T-helper 1 cell treated with Interleukin-12 subunit alpha and Interleukin-12 subunit beta and Interleukin-4 antibody, amounts not matched to agents 30 ng/mL and 1 ng/mL, for 36 hours (primary cell): ENCODE results near the gene UGT1A3. TPM values are rescaled to one million over a fixed set of nuclear protein-coding genes. Genes with fewer than 3 reads are reported as not detected.
"Not testable (repeated sequence)": the region's sequence is repeated elsewhere in the genome, so short reads cannot be mapped to it uniquely, and the experiment has no call there.

Experiments used
- intact Hi-C: fragments of 100-400 bp; cut with micrococcal nuclease; formaldehyde crosslinking; loops from one replicate; pipeline ENCODE4 v1.15.1; 2024
- total RNA-seq: library from RNA; stranded (reverse); gene quantifications from 2 replicates; pipeline ENCODE4 v1.2.3, GENCODE V29; 2022

UGT1A3 gene
- total RNA-seq, 1 donor from 2014 or later = not detected

- intact Hi-C loops = no loop called here
Measured at GRCh38 chr2:233707940-233708644, 20.8 kb upstream of the UGT1A3 start.

GRCh38 chr2:233708942-233709341, 19.9 kb upstream of the UGT1A3 start:
- intact Hi-C loops = no loop called here

GRCh38 chr2:233711312-233712008, 17.4 kb upstream of the UGT1A3 start:
- intact Hi-C loops = loop anchor here (1.0 to 2.0 kb wide), 2 partner anchors 269 to 307 kb away; no protein-coding TSS in a partner anchor

- intact Hi-C loops = no loop called here
Measured at GRCh38 chr2:233712611-233713261, 16.1 kb upstream of the UGT1A3 start, which contains the start of gene UGT1A5. UGT1A5 (plus strand) TSS chr2:233712907; CDS start chr2:233712992, 85 bp downstream.

- intact Hi-C loops = no loop called here
Measured at GRCh38 chr2:233713262-233713615, 15.6 kb upstream of the UGT1A3 start.

- intact Hi-C loops = no loop called here
Measured at GRCh38 chr2:233714121-233714520, 14.7 kb upstream of the UGT1A3 start.

GRCh38 chr2:233718552-233718951, 10.3 kb upstream of the UGT1A3 start, which contains the start of gene UGT1A4:
UGT1A4 (plus strand) TSS chr2:233718736; CDS start chr2:233718821, 85 bp downstream.
- intact Hi-C loops = no loop called here

- intact Hi-C loops = not testable (repeated sequence)
Measured at GRCh38 chr2:233736868-233737653, 8.2 kb downstream of the UGT1A3 start.

- intact Hi-C loops = no loop called here
Measured at GRCh38 chr2:233740870-233741269, 12.0 kb downstream of the UGT1A3 start.

GRCh38 chr2:233743464-233744259, 14.8 kb downstream of the UGT1A3 start:
- intact Hi-C loops = no loop called here

- intact Hi-C loops = no loop called here
Measured at GRCh38 chr2:233745073-233745755, 16.4 kb downstream of the UGT1A3 start.

GRCh38 chr2:233745838-233746237, 17.0 kb downstream of the UGT1A3 start:
- intact Hi-C loops = not testable (repeated sequence)

- intact Hi-C loops = no loop called here
Measured at GRCh38 chr2:233746475-233747282, 17.8 kb downstream of the UGT1A3 start.

GRCh38 chr2:233747283-233747544, 18.4 kb downstream of the UGT1A3 start:
- intact Hi-C loops = no loop called here

- intact Hi-C loops = not testable (repeated sequence)
Measured at GRCh38 chr2:233750689-233751088, 21.8 kb downstream of the UGT1A3 start.

- intact Hi-C loops = not testable (repeated sequence)
Measured at GRCh38 chr2:233751212-233752009, 22.6 kb downstream of the UGT1A3 start.

GRCh38 chr2:233754872-233755611, 26.2 kb downstream of the UGT1A3 start:
- intact Hi-C loops = no loop called here
